PC-3 (cell line): ENCODE measurements around the gene CLASP1. TPM values are rescaled to one million over a fixed set of nuclear protein-coding genes. Genes with fewer than 3 reads are reported as not detected.

ENCODE experiments used
- ATAC-seq: fragments of 200-7000 bp; cut with Tn5 transposase; 2 replicates; pipeline ENCODE4 v1.9.1; 2020; ENCODE audit warnings: mild to moderate bottlenecking, moderate library complexity
- BruUV-seq: library from RNA; stranded (reverse); fragments of 400-500 nt; replicated peaks from 2 replicates; lab custom pipeline; 2021; lab: Mats Ljungman, UMichigan
- CTCF ChIA-PET: fragments of 300-600 bp; sonication (Branson Sonifier 250); formaldehyde crosslinking; loops from one replicate; lab custom pipeline; 2022; ENCODE audit warnings: antibody characterized with exemption; lab: Charles Lee
- POLR2A ChIA-PET: fragments of 300-600 bp; sonication (Branson Sonifier 250); formaldehyde crosslinking; loops from one replicate; lab custom pipeline; 2022; ENCODE audit warnings: antibody characterized with exemption; ENCODE audit not compliant: unreplicated experiment; lab: Charles Lee
- DNase-seq: peaks from one replicate; pipeline ENCODE4 v3.0.0-alpha.2; 2015
- H2AFZ ChIP-seq: fragments of 300-600 bp; sonication (generic); 2 replicates; pipeline ENCODE4 v1.6.0; 2016; ENCODE audit warnings: antibody characterized with exemption, low read length
- H3F3A ChIP-seq: fragments of 300-600 bp; sonication (generic); one replicate; pipeline ENCODE4 v1.6.0; 2017; ENCODE audit warnings: antibody characterized with exemption, low read length, control low read depth, mild to moderate bottlenecking; ENCODE audit not compliant: unreplicated experiment
- H3K27ac ChIP-seq: fragments of 300-600 bp; sonication (generic); 2 replicates; pipeline ENCODE4 v1.5.1; 2016; ENCODE audit warnings: mild to moderate bottlenecking, low read length
- H3K27me3 ChIP-seq: fragments of 300-600 bp; sonication (generic); 2 replicates; pipeline ENCODE4 v1.6.1; 2016; ENCODE audit warnings: low read length, mixed read lengths
- H3K36me3 ChIP-seq: fragments of 300-600 bp; sonication (generic); 2 replicates; pipeline ENCODE4 v1.6.1; 2016; ENCODE audit warnings: low read depth, mixed run types, low read length, mixed read lengths
- H3K4me1 ChIP-seq: fragments of 300-600 bp; sonication (generic); 2 replicates; pipeline ENCODE4 v1.5.1; 2016; ENCODE audit warnings: low read length; ENCODE audit not compliant: insufficient read depth
- H3K4me2 ChIP-seq: fragments of 300-600 bp; sonication (generic); 2 replicates; pipeline ENCODE4 v1.6.0; 2016; ENCODE audit warnings: low read length
- H3K4me3 ChIP-seq: fragments of 300-600 bp; sonication (generic); 2 replicates; pipeline ENCODE4 v1.5.1; 2016; ENCODE audit warnings: mild to moderate bottlenecking, low read length, mixed read lengths
- H3K79me2 ChIP-seq: fragments of 300-600 bp; sonication (generic); 2 replicates; pipeline ENCODE4 v1.6.1; 2017; ENCODE audit warnings: low read length, mixed read lengths
- H3K9ac ChIP-seq: fragments of 300-600 bp; sonication (generic); 2 replicates; pipeline ENCODE4 v1.6.0; 2016; ENCODE audit warnings: mild to moderate bottlenecking, low read length
- H3K9me2 ChIP-seq: fragments of 300-600 bp; sonication (generic); replicated peaks from 2 replicates; pipeline ENCODE4 v1.6.1; 2016; ENCODE audit warnings: mixed run types, low read length, mixed read lengths
- H3K9me3 ChIP-seq: fragments of 300-600 bp; sonication (generic); 2 replicates; pipeline ENCODE4 v1.6.1; 2016; ENCODE audit warnings: low read length, mixed read lengths
- H4K20me1 ChIP-seq: fragments of 300-600 bp; sonication (generic); 2 replicates; pipeline ENCODE4 v1.6.1; 2016; ENCODE audit warnings: low read length, mixed read lengths
- CTCF ChIP-seq: fragments of 300-600 bp; sonication (generic); conservative IDR thresholded peaks from 2 replicates; pipeline ENCODE4 v1.5.1; 2017; ENCODE audit warnings: antibody characterized with exemption, low read depth, mild to moderate bottlenecking, low read length
- EZH2 ChIP-seq: fragments of 300-600 bp; sonication (generic); IDR thresholded peaks from one replicate; pipeline ENCODE4 v1.6.1; 2017; ENCODE audit warnings: antibody characterized with exemption, mild to moderate bottlenecking, low read length; ENCODE audit not compliant: unreplicated experiment
- EZH2phosphoT487 ChIP-seq: fragments of 300-600 bp; sonication (generic); IDR thresholded peaks from 2 replicates; pipeline ENCODE4 v1.6.1; 2018; ENCODE audit warnings: mild to moderate bottlenecking, antibody characterized with exemption, low read length, borderline replicate concordance
- intact Hi-C: fragments of 100-400 bp; cut with micrococcal nuclease; formaldehyde crosslinking; loops from 2 replicates; pipeline ENCODE4 v1.9.0; 2023
- total RNA-seq: library from RNA; depleted of rRNA; stranded (reverse); fragments of >200 nt; gene quantifications from 2 replicates; pipeline ENCODE4 v1.2.3, GENCODE V29; 2014

CLASP1 gene
- total RNA-seq, 1 experiment from 2014 or later: 24.3 TPM

GRCh38 chr2:121596221-121597080 is 52.8 kb downstream of the CLASP1 start:
- TSS peak; percentile 62 for BruUV-seq
- H3K36me3 ChIP-seq: no peaks in the 10 kb centered on the region
- peak overlapping the region; percentile 74 for H3K4me2 ChIP-seq
- TF ChIP-seq CTCF (peak; percentile 86), EZH2 (no peak)
- no peaks in the 10 kb centered on the region for H4K20me1 ChIP-seq
- intact Hi-C loops: loop anchor here (1.0 to 10.0 kb wide), 6 partner anchors 38 to 192 kb away; partner anchors contain the start of gene RNU4ATAC
- POLR2A ChIA-PET: no interaction called here
- peak overlapping the region; percentile 48 for H3K27ac ChIP-seq
- H3K27me3 ChIP-seq: no peaks in the 10 kb centered on the region
- peak overlapping the region; percentile 39 for H3K4me3 ChIP-seq
- H3F3A ChIP-seq: no peaks in the 10 kb centered on the region
- H3K9ac ChIP-seq: peak overlapping the region; percentile 39
- DNase-seq (peak; percentile 74), ATAC-seq (peak; percentile 68)
- H3K79me2 ChIP-seq: peaks cover 59% of the 10 kb centered on the region
- H3K9me3 ChIP-seq: no peaks in the 10 kb centered on the region
- CTCF ChIA-PET: interaction anchor here (0.5 to 1.7 kb wide), 4 partner anchors 44 to 66 kb away, joined by 3 to 6 read pairs (median 3); partner anchors contain the start of gene RNU4ATAC
- peak overlapping the region; percentile 85 for H2AFZ ChIP-seq
- no peaks in the 10 kb centered on the region for H3K9me2 ChIP-seq
- peaks cover 32% of the 10 kb centered on the region for H3K4me1 ChIP-seq

- ATAC-seq: no peak
- Histone ChIP-seq H3K9ac (no peak overlapping the region), H3K4me3 (no peak overlapping the region), H2AFZ (no peak overlapping the region), H3K9me2 (no peaks in the 10 kb centered on the region), H3K4me1 (peaks cover 25% of the 10 kb centered on the region), H3F3A (no peaks in the 10 kb centered on the region), H3K27ac (no peak overlapping the region), H3K4me2 (no peak overlapping the region), H3K36me3 (no peaks in the 10 kb centered on the region), H4K20me1 (no peaks in the 10 kb centered on the region), H3K27me3 (no peaks in the 10 kb centered on the region), H3K79me2 (peaks cover 60% of the 10 kb centered on the region), H3K9me3 (no peaks in the 10 kb centered on the region)
- intact Hi-C loops: loop anchor here (10.0 kb wide), 1 partner anchor 190 kb away; no protein-coding TSS in a partner anchor
- no peak for DNase-seq
- POLR2A ChIA-PET: no interaction called here
- TF ChIP-seq EZH2phosphoT487 (no peak), CTCF (no peak), EZH2 (no peak)
- no TSS peak for BruUV-seq
- CTCF ChIA-PET: interaction anchor here (1.7 kb wide), 1 partner anchor 55 kb away, joined by 6 read pairs; no protein-coding TSS in a partner anchor
Observed at GRCh38 chr2:121595012-121595891, 54.0 kb downstream of the CLASP1 start.
